Fibroblast of villous mesenchyme (primary cell): Measurements from ENCODE around the gene ZNF207. TPM values are rescaled to one million over a fixed set of nuclear protein-coding genes. Genes with fewer than 3 reads are reported as not detected.

Experiments
- DNase-seq: peaks from one replicate; pipeline ENCODE4 v3.0.0-alpha.2; 2010; ENCODE audit warnings: low read depth
- H3K4me3 ChIP-seq: 2 replicates; pipeline ENCODE4 v1.5.1; 2011; ENCODE audit warnings: low read depth, mild to moderate bottlenecking, low read length
- CTCF ChIP-seq: IDR thresholded peaks from 2 replicates; pipeline ENCODE4 v1.5.1; 2012; ENCODE audit warnings: low read depth, mild to moderate bottlenecking, low read length; ENCODE audit not compliant: insufficient read depth
- small RNA-seq: library from RNA; depleted of rRNA; stranded (forward); fragments of <200 nt; gene quantifications from one replicate; pipeline ENCODE3, GENCODE V24; 2012
- total RNA-seq: library from RNA; depleted of rRNA; stranded (reverse); fragments of >200 nt; gene quantifications from 2 replicates; pipeline ENCODE4 v1.2.3, GENCODE V29; 2012

Gene ZNF207
- total RNA-seq, 1 donor: 156 TPM

DNA sequence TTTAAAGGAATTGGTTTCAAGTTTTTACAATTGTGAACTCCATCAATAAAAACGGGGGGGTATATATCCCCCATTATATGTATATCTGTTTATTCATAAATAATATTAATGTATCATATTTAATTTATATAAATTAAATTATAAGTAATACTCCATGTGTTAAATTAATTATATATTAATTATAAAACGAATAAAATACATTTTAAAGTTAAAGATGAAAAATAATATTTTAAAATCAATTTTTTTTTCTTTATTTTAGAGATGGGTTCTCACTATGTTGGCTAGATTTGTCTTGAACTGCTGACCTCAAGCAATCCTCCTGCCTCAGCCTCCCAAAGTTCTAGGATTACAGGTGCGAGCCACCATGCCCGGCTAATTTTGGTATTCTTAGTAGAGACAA is 76.9 kb downstream of the ZNF207 start:
- no peak for TF ChIP-seq CTCF
- no peak for DNase-seq
- no peak overlapping the region for H3K4me3 ChIP-seq

GRCh38 chr17:32429598-32429997 is 79.6 kb downstream of the ZNF207 start:
- DNase-seq: no peak
- no peak for TF ChIP-seq CTCF
- H3K4me3 ChIP-seq: no peak overlapping the region

Small RNAs within 50 kb of the gene (small RNA-seq; reads per million reads assigned to genes)
- not detected for gene AC005899.6

Other genes starting within 250 kb of the ZNF207 start
- 29.0 and 48.8 TPM in 2 replicates for gene RHOT1, start 207.7 kb upstream of the ZNF207 start, total RNA-seq
- under 0.01 TPM in 1 of 2 replicates, not detected in the other for gene RHBDL3, start 84.3 kb upstream of the ZNF207 start, total RNA-seq
- gene C17orf75, start 8.0 kb upstream of the ZNF207 start, total RNA-seq: 14.8 and 18.6 TPM in 2 replicates
- gene PSMD11, start 94.4 kb downstream of the ZNF207 start, total RNA-seq: 105 and 117 TPM in 2 replicates
- gene CDK5R1, start 136.8 kb downstream of the ZNF207 start, total RNA-seq: 0.64 and 0.86 TPM in 2 replicates